NT2/D1 (cell line): ENCODE measurements around the gene GNAI1.

Experiments used
- SUZ12 ChIP-seq: IDR thresholded peaks from 2 replicates; pipeline ENCODE4 v1.6.1; 2011; ENCODE audit not compliant: insufficient read length, insufficient read depth; ENCODE audit errors: extremely low read depth
- YY1 ChIP-seq: IDR thresholded peaks from 2 replicates; pipeline ENCODE4 v1.6.1; 2011; ENCODE audit not compliant: insufficient read length, insufficient read depth
- ZNF274 ChIP-seq: IDR thresholded peaks from 2 replicates; pipeline ENCODE4 v1.6.1; 2011; ENCODE audit warnings: mild to moderate bottlenecking, low read depth, low read length

DNA sequence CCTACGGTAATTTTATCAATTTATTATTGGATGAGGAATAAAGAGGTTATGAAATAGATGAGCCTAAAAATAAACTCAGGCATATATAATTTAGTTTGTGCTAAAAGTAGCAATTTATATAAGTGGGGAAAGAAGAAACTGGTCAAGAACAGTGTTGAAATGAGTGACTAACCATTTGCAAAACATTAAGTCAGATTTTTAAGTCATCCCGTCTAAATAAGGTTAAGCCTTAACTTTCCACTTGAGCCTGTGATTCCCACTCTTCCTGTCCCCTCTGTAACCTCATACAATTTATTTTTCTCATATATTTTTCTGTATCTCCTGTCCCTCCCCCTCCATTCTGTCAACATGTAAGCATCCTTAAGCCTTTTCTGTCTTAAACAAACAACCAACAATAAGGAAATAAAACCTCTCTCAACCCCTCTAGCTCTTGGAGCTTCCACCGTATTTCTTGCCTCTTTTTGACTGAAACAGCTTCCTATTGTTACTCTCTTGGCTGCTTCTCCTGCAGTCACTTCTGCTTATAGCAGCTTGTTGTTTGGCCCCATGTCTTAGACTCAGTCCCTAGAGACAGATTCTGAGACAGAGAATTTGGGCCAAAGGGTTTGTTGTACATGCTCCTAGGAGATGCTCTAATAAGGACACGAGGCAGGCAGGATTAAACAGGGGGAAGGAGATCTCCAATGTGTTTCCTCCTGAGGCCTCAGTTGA is 109.7 kb downstream of the GNAI1 start:
- no peak for TF ChIP-seq YY1
- no peak for TF ChIP-seq ZNF274
- no peak for TF ChIP-seq SUZ12
